Astrocyte (in vitro differentiated cells and primary cell): ENCODE measurements around the gene BDNF. TPM values are rescaled to one million over a fixed set of nuclear protein-coding genes. Genes with fewer than 3 reads are reported as not detected.

ENCODE experiments used
- DNase-seq: peaks from one replicate; pipeline ENCODE4 v3.0.0-alpha.2; 2010; ENCODE audit warnings: low read depth
- FAIRE-seq: peaks from 2 replicates; lab custom pipeline; 2011; peaks lifted over from hg19 to GRCh38; lab: Jason Lieb, UNC
- H2AFZ ChIP-seq: 2 replicates; pipeline ENCODE4 v1.6.0; 2012; ENCODE audit warnings: low read depth, low read length, inconsistent platforms
- H3K27ac ChIP-seq: 2 replicates; pipeline ENCODE4 v1.5.1; 2011; ENCODE audit warnings: low read depth, low read length, inconsistent platforms
- H3K27me3 ChIP-seq: 2 replicates; pipeline ENCODE4 v1.6.0; 2011; ENCODE audit warnings: low read length, inconsistent platforms; ENCODE audit not compliant: insufficient read depth
- H3K36me3 ChIP-seq: 2 replicates; pipeline ENCODE4 v1.5.1; 2011; ENCODE audit warnings: low read length, inconsistent platforms; ENCODE audit not compliant: insufficient read depth
- H3K4me1 ChIP-seq: 2 replicates; pipeline ENCODE4 v1.5.1; 2011; ENCODE audit warnings: low read length, inconsistent platforms; ENCODE audit not compliant: insufficient read depth
- H3K4me2 ChIP-seq: 2 replicates; pipeline ENCODE4 v1.6.0; 2012; ENCODE audit warnings: low read length, inconsistent platforms
- H3K4me3 ChIP-seq: 2 replicates; pipeline ENCODE4 v1.5.1; 2011; ENCODE audit warnings: low read depth, mild to moderate bottlenecking, low read length, inconsistent platforms; ENCODE audit not compliant: insufficient read depth
- H3K79me2 ChIP-seq: 2 replicates; pipeline ENCODE4 v1.6.0; 2012; ENCODE audit warnings: mild to moderate bottlenecking, low read length, inconsistent platforms; ENCODE audit not compliant: insufficient read depth
- H3K9ac ChIP-seq: 2 replicates; pipeline ENCODE4 v1.6.0; 2012; ENCODE audit warnings: mild to moderate bottlenecking, low read length, inconsistent platforms
- H3K9me3 ChIP-seq: 2 replicates; pipeline ENCODE4 v1.5.1; 2012; ENCODE audit warnings: low read depth, mild to moderate bottlenecking, low read length, inconsistent platforms; ENCODE audit not compliant: insufficient read depth
- H4K20me1 ChIP-seq: 2 replicates; pipeline ENCODE4 v1.6.0; 2012; ENCODE audit warnings: low read length, inconsistent platforms; ENCODE audit not compliant: insufficient read depth
- H3K27ac Mint-ChIP-seq: one replicate; pipeline ENCODE4 v1.8.0; 2021; ENCODE audit warnings: mild to moderate bottlenecking, mixed read lengths; ENCODE audit not compliant: unreplicated experiment
- H3K27me3 Mint-ChIP-seq: one replicate; pipeline ENCODE4 v1.8.0; 2021; ENCODE audit warnings: low read depth, mixed read lengths; ENCODE audit not compliant: unreplicated experiment
- H3K36me3 Mint-ChIP-seq: one replicate; pipeline ENCODE4 v1.8.0; 2021; ENCODE audit warnings: low read depth, mixed read lengths; ENCODE audit not compliant: unreplicated experiment
- H3K4me1 Mint-ChIP-seq: one replicate; pipeline ENCODE4 v1.8.0; 2021; ENCODE audit warnings: low read depth, mixed read lengths; ENCODE audit not compliant: unreplicated experiment
- H3K4me3 Mint-ChIP-seq: one replicate; pipeline ENCODE4 v1.8.0; 2021; ENCODE audit warnings: mild to moderate bottlenecking, moderate library complexity, mixed read lengths; ENCODE audit not compliant: unreplicated experiment
- H3K9me3 Mint-ChIP-seq: one replicate; pipeline ENCODE4 v1.8.0; 2021; ENCODE audit warnings: mild to moderate bottlenecking, mixed read lengths; ENCODE audit not compliant: unreplicated experiment
- EZH2 ChIP-seq: IDR thresholded peaks from 2 replicates; pipeline ENCODE4 v1.6.1; 2012; ENCODE audit warnings: mild to moderate bottlenecking, low read length, inconsistent platforms; ENCODE audit not compliant: insufficient read depth
- total RNA-seq: library from RNA; stranded (reverse); gene quantifications from 2 replicates; pipeline ENCODE4 v1.2.1, GENCODE V29; 2021
- TF ChIP-seq, protein P1 (sequence below): IDR thresholded peaks from 2 replicates; pipeline ENCODE4 v1.5.1; 2011; ENCODE audit warnings: low read depth, mild to moderate bottlenecking, inconsistent platforms, low read length, moderate library complexity; ENCODE audit not compliant: insufficient read depth

The BDNF gene
- total RNA-seq, 1 donor from 2014 or later, result 27.2 TPM

DNA sequence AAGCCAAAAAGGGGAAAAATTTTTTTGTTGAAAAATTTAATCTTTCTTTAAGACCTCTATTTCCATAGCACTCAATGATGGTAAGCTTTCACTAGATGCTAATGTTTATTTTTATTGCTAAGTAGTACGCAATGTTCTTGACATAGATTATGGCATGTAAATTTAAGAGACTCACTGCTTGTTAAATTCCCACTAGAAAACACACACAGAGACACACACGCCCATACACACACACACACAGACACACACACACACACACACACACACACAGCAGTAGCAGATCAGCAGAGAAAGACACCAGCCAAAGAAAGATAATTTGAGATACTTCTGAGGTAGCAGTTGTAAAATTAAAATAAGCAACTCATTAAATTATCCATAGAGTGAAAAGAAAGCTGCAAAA is 16.0 kb upstream of the BDNF start:
- Histone ChIP-seq H3K27ac (no peak overlapping the region), H2AFZ (no peak overlapping the region)

GRCh38 chr11:27711725-27712124 is 11.5 kb upstream of the BDNF start:
- Mint-ChIP-seq H3K27ac (no peak overlapping the region), H3K36me3 (no peaks in the 10 kb centered on the region), H3K4me3 (no peak overlapping the region), H3K27me3 (peaks cover 2% of the 10 kb centered on the region), H3K9me3 (no peaks in the 10 kb centered on the region), H3K4me1 (peaks cover 2% of the 10 kb centered on the region)
- H3K36me3 ChIP-seq, result no peaks in the 10 kb centered on the region
- no peak for FAIRE-seq
- H4K20me1 ChIP-seq, result no peaks in the 10 kb centered on the region
- H3K4me3 ChIP-seq, result no peak overlapping the region
- no peak overlapping the region for H2AFZ ChIP-seq
- H3K27ac ChIP-seq, result no peak overlapping the region
- TF ChIP-seq, protein P1, sequence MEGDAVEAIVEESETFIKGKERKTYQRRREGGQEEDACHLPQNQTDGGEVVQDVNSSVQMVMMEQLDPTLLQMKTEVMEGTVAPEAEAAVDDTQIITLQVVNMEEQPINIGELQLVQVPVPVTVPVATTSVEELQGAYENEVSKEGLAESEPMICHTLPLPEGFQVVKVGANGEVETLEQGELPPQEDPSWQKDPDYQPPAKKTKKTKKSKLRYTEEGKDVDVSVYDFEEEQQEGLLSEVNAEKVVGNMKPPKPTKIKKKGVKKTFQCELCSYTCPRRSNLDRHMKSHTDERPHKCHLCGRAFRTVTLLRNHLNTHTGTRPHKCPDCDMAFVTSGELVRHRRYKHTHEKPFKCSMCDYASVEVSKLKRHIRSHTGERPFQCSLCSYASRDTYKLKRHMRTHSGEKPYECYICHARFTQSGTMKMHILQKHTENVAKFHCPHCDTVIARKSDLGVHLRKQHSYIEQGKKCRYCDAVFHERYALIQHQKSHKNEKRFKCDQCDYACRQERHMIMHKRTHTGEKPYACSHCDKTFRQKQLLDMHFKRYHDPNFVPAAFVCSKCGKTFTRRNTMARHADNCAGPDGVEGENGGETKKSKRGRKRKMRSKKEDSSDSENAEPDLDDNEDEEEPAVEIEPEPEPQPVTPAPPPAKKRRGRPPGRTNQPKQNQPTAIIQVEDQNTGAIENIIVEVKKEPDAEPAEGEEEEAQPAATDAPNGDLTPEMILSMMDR, result no peak
- no peak for TF ChIP-seq EZH2
- H3K9me3 ChIP-seq, result no peaks in the 10 kb centered on the region
- DNase-seq, result no peak
- H3K79me2 ChIP-seq, result no peaks in the 10 kb centered on the region
- H3K9ac ChIP-seq, result no peak overlapping the region
- H3K4me2 ChIP-seq, result no peak overlapping the region
- H3K4me1 ChIP-seq, result no peaks in the 10 kb centered on the region
- no peaks in the 10 kb centered on the region for H3K27me3 ChIP-seq

More for the DNA sequence above, 16.0 kb upstream of the BDNF start:
- H3K36me3 ChIP-seq, result no peaks in the 10 kb centered on the region
- Mint-ChIP-seq H3K4me3 (no peak overlapping the region), H3K9me3 (no peaks in the 10 kb centered on the region), H3K4me1 (peaks cover 13% of the 10 kb centered on the region), H3K27me3 (peaks cover 6% of the 10 kb centered on the region), H3K36me3 (no peaks in the 10 kb centered on the region), H3K27ac (no peak overlapping the region)
- H3K9ac ChIP-seq, result no peak overlapping the region
- FAIRE-seq (no peak), DNase-seq (no peak)
- no peaks in the 10 kb centered on the region for H3K79me2 ChIP-seq
- H3K4me1 ChIP-seq, result peaks cover 10% of the 10 kb centered on the region
- H3K4me2 ChIP-seq, result no peak overlapping the region
- TF ChIP-seq, protein P1, result no peak
- TF ChIP-seq EZH2, result no peak
- H3K9me3 ChIP-seq, result no peaks in the 10 kb centered on the region
- no peak overlapping the region for H3K4me3 ChIP-seq
- H4K20me1 ChIP-seq, result no peaks in the 10 kb centered on the region
- peaks cover 5% of the 10 kb centered on the region for H3K27me3 ChIP-seq

DNA sequence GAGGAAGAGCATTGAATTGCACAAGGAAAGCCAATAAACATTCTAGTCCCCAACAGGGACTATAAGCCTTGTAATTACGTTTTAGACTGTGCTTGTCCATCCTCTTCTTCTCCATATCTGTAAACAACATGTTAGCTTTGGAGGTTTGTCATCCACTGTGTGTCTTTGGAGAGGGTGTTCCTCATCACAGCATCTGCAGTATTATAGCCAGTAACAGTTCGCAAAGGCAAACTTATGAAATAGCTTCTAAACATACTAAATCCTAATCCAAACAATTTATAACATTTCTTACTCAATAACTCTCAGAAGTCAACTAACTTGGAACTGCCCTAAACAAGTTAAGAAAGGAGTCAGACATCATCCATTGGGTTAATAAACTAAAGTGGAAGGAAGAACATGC is 10.3 kb upstream of the BDNF start:
- no peak overlapping the region for H2AFZ ChIP-seq
- H3K9ac ChIP-seq, result no peak overlapping the region
- no peaks in the 10 kb centered on the region for H4K20me1 ChIP-seq
- H3K27me3 ChIP-seq, result no peaks in the 10 kb centered on the region
- Mint-ChIP-seq H3K27ac (no peak overlapping the region), H3K36me3 (no peaks in the 10 kb centered on the region), H3K4me1 (peaks cover 6% of the 10 kb centered on the region), H3K4me3 (no peak overlapping the region), H3K27me3 (peaks cover 2% of the 10 kb centered on the region), H3K9me3 (no peaks in the 10 kb centered on the region)
- no peaks in the 10 kb centered on the region for H3K4me1 ChIP-seq
- no peaks in the 10 kb centered on the region for H3K79me2 ChIP-seq
- H3K9me3 ChIP-seq, result no peaks in the 10 kb centered on the region
- DNase-seq (no peak), FAIRE-seq (no peak)
- no peaks in the 10 kb centered on the region for H3K36me3 ChIP-seq
- H3K4me3 ChIP-seq, result no peak overlapping the region
- no peak overlapping the region for H3K27ac ChIP-seq
- no peak for TF ChIP-seq EZH2
- TF ChIP-seq, protein P1, result no peak
- H3K4me2 ChIP-seq, result no peak overlapping the region
